Measurements from ENCODE around the gene TRIM66. TPM values are rescaled to one million over a fixed set of nuclear protein-coding genes. Genes with fewer than 3 reads are reported as not detected.
A peak's percentile ranks its signal among the peaks of the same experiment; 100 is the strongest.

TRIM66 gene
- total and polyA plus RNA-seq, 9 of the 15 experiments (the other 6 are each of a cell fraction or from before 2014, with no cell fraction given), result 1.1 to 7.3 (median 4.9) TPM

- Histone ChIP-seq H3K27ac (ENCODE audit: extremely low read depth, low read depth, low read length) (no peak overlapping the region), H3K9me1 (ENCODE audit: control insufficient read depth, insufficient read depth, low read length) (no peaks in the 10 kb centered on the region), H3K36me3 (ENCODE audit: control insufficient read depth, insufficient read depth, low read length) (no peaks in the 10 kb centered on the region), H3K4me2 (ENCODE audit: insufficient read depth, low read length) (no peak overlapping the region), H3K4me1 (replicated peaks in 1 of 2; ENCODE audit: control insufficient read depth in 2 of 2, insufficient read depth in 2 of 2, low read length in 2 of 2) (peaks cover 5 to 11% of the 10 kb centered on the region in 2 experiments; a peak in 4 of 5 replicates), H3K9ac (ENCODE audit: insufficient read depth in 1 of 2, low read depth in 2 of 2, low read length in 2 of 2) (0 out of 4 replicates have a peak overlapping the region, but pooled peaks of 1 of the 2 experiments have one; percentile 29), H3K9me3 (replicated peaks; ENCODE audit: control insufficient read depth, insufficient read depth, low read depth, low read length) (no peaks in the 10 kb centered on the region), H3K79me2 (ENCODE audit: control insufficient read depth, insufficient read depth, low read length) (no peaks in the 10 kb centered on the region), H2AFZ (ENCODE audit: low read depth, low read length) (no peak overlapping the region), H4K20me1 (replicated peaks; ENCODE audit: control insufficient read depth, insufficient read depth, low read length) (peaks cover 2% of the 10 kb centered on the region; the same call in 1 of the 2 replicates), H3K27me3 (ENCODE audit: control insufficient read depth in 2 of 2, insufficient read depth in 2 of 2, low read length in 2 of 2) (peaks cover 39 to 79% of the 10 kb centered on the region in 2 experiments), H3K4me3 (no peak overlapping the region)
- POLR2A ChIA-PET, result no interaction called here
- no peak for ATAC-seq
- CTCF ChIA-PET (ENCODE audit: low intra/inter-chr PET ratio), result no interaction called here
- 10% methylated on average over 15 of the region's 15 CpGs for WGBS (ENCODE audit: insufficient coverage, low coverage, missing lambda C conversion rate)
- FAIRE-seq, result no peak
- no TSS peak for BruUV-seq (replicated peaks)
- in situ Hi-C loops (cut with MboI), result no loop called here
- no peak for DNase-seq (ENCODE audit: extremely low read depth in 1 of 4, low spot score in 3 of 4)
- TF ChIP-seq RHOXF2B (CRISPR knock-in tag; conservative IDR thresholded peaks at IDR 0.05) (no peak), IRF2 (CRISPR knock-in tag; IDR thresholded peaks at IDR 0.05) (no peak), CEBPB (tag; IDR thresholded peaks at IDR 0.05) (0 out of 2 replicates have a peak, but pooled peaks have one; percentile 13), ZNF408 (CRISPR knock-in tag; IDR thresholded peaks at IDR 0.05; ENCODE audit: low read depth) (no peak), CCAR2 (IDR thresholded peaks at IDR 0.05; ENCODE audit: low read depth, low read length) (no peak), THRA (IDR thresholded peaks at IDR 0.05) (no peak), ZNF134 (CRISPR knock-in tag; conservative IDR thresholded peaks at IDR 0.05) (no peak), EP400 (IDR thresholded peaks at IDR 0.05) (no peak), SNIP1 (IDR thresholded peaks at IDR 0.05; ENCODE audit: low read depth) (no peak), ZNF592 (IDR thresholded peaks at IDR 0.05) (no peak), NRF1 (conservative IDR thresholded peaks at IDR 0.05 in 1 of 2, IDR thresholded peaks at IDR 0.05 in 1 of 2) (0 out of 4 replicates have a peak, but pooled peaks of 1 of the 2 experiments have one; percentile 18), RNF2 (IDR thresholded peaks at IDR 0.05) (no peak), ASH1L (IDR thresholded peaks at IDR 0.05; ENCODE audit: borderline replicate concordance, low read depth, partially characterized antibody) (no peak), RCOR1 (IDR thresholded peaks at IDR 0.05; ENCODE audit: borderline replicate concordance in 1 of 2, low read depth in 2 of 2, low read length in 2 of 2) (no peak), RBM22 (IDR thresholded peaks at IDR 0.05; ENCODE audit: low read depth, low read length, poor library complexity, severe bottlenecking) (no peak), HNRNPL (IDR thresholded peaks at IDR 0.05; ENCODE audit: low read depth, low read length) (no peak), ZNF212 (CRISPR knock-in tag; IDR thresholded peaks at IDR 0.05) (no peak)
- intact Hi-C loops (cut with micrococcal nuclease), result no loop called here
These were observed 33.0 kb upstream of the TRIM66 start for GRCh38 chr11:8715501-8715900.

All from K562 (cell line).